Hindlimb muscle (tissue), 1 donor: Measurements from ENCODE around the gene TRIL. TPM values are rescaled to one million over a fixed set of nuclear protein-coding genes. Genes with fewer than 3 reads are reported as not detected.

Source experiments
- DNase-seq: peaks from one replicate; pipeline ENCODE4 v3.0.0-alpha.2; 2013
- polyA plus RNA-seq: library from polyadenylated mRNA; unstranded; fragments of 120-200 nt; gene quantifications from one replicate; pipeline ENCODE4 v1.2.1, GENCODE V29; 2013; ENCODE audit not compliant: insufficient read length

TRIL gene
- polyA plus RNA-seq, 1 donor: 21.7 TPM

DNA sequence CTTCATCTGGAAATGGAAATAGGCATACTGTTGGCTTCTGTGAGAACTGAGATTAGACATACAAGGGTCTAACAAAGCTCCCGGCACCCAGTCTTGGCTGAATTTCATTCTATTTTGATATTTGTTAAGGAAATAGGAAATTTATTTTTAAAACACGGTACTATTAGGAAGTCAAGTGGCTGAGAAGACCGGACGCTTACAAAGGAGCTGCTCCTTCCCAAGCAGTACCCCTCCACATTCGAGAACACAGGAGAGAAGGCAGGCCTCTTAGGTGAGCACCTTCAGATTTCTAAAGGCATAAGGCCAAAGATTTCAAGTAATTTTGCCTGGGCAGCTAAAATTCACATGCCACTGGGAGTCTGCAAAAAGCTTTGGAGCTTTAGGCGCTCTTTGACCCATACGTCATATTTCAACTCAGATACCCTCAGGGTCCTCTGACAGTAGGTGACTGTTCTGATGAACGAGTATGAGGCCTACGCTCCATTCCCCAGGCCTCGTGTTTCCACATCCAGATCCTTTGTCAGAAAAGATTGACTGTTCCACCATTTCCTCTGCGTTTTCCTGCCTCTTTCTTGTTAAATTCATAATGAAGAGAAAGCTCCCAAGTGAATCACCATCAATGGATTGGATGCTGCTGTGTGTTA, 17.3 kb downstream of the TRIL start:
- no peak for DNase-seq

DNA sequence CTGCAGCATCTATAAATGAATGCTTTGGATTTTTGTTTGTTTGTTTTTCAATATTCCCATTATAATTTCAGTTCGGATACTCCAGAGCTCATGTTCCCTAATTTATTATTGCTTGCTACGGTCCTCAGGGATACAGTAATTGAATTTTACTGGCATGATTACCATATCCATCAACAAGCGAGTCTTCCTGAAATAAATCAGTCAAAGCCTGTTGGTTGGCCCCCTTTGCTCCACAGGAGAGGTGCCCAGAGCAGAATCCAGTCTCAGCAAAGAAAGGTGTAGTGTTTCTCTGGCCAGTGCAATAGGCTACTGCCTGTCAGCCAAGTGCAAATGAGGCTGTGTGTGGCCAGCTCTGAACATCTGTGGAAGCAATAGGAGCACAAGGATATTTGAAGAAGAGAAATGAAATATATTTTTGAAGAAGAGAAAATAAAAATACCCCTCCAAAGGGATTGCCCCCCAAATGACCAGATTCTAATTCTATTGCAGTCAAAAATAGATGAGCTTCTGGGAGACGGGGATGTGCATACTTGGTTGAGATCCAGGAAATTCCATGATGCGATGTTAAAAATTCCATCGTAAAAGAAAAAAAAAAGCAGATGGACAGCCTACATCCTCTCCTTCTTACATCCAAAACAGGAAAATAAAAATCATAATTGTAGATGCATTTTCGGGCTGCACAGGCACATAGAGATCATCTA, 18.1 kb downstream of the TRIL start:
- DNase-seq: no peak

DNA sequence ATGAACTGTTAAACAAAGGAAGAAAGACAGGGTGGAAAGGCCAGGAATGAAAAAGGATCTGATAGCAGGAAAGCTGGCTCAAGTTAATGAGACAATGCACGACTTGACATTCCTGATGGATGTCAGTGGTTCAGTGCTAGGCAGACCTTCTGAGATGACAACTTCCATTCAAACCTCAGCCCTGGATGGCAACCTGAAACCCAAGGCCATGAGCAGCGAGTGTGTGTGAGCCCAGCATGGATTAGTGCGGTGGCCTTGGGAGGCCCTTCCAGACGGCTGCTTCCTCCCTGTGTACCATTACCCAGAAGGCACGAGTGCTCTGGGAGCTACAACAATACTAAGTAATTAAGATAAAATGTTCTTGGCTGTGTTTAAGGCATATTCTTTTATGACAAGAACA, 18.8 kb downstream of the TRIL start:
- no peak for DNase-seq

DNA sequence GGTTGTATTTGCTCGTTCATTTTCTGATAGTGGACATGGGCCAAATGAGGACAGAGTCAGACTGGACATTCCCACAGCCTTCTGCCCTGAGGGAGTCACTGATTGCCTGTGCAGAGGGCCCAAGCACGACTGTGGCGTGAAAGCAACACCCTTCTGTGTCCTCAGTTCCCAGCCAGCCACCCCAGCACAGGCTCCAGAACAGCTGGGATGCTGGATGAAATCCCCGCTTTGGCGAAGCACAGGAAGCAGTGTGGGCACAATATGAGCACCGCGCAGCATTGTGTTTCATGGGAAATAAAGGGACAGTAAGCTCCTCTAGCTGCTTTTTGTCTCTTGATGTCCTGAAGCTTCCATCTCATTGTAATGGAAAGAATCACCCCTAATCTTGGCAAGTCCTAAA, 20.5 kb downstream of the TRIL start:
- DNase-seq: peak; percentile 26

DNA sequence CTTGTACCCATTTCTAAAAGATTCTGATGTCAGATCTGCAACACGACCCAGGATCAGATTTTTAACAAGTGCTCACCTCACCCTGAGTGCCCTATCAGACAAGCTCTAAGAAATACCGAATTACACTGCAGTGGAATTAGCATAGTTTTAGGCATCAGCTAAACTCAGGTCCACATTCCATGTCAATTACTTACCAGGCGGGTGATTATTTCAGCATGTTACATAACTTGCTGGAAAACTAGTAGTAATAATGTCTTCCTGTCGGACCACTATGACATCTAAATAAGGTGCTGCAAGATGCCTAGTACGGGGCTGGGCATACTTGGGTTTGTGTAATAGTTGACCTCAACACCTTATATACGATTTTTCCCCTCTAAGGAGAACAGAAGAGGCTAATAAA, 21.0 kb downstream of the TRIL start:
- no peak for DNase-seq

DNA sequence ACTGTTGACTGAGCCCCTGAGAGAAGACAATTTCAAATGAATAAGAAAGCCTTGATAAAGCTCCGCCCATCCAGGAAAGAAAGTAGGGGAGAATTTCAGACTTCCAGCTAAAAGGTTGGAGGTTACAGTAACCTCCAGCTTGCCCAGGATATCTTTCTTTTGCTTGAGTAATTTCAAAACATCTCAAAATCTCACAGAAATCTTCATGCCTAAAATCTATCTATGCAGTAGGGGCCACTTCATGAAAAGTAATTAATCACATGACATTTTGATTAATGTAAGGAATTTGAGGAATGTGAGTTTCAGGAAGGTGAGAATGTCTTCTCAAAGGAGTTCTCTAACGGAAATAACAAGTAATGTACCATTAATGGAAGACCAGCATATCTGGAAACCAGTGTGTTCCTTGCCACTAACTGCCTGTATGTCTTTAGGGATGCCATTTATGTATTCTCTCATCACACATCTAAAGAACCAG, 24.2 kb downstream of the TRIL start:
- DNase-seq: no peak

DNA sequence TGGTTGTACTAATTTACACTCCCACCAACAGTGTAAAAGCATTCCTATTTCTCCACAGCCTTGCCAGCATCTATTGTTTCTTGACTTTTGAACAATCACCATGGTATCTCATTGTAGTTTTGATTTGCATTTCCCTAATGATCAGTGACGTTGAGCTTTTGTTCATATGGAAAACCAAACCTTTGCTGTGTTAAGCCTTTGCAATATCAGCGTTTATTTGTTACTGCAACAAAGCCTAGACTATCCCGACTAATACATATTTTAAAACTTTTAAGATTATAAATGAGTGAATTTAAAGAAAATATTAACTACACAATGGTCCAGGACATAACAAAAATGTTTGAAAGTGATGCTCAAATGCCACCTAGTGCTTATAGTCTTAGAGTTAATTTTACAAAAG, 26.6 kb downstream of the TRIL start:
- no peak for DNase-seq

DNA sequence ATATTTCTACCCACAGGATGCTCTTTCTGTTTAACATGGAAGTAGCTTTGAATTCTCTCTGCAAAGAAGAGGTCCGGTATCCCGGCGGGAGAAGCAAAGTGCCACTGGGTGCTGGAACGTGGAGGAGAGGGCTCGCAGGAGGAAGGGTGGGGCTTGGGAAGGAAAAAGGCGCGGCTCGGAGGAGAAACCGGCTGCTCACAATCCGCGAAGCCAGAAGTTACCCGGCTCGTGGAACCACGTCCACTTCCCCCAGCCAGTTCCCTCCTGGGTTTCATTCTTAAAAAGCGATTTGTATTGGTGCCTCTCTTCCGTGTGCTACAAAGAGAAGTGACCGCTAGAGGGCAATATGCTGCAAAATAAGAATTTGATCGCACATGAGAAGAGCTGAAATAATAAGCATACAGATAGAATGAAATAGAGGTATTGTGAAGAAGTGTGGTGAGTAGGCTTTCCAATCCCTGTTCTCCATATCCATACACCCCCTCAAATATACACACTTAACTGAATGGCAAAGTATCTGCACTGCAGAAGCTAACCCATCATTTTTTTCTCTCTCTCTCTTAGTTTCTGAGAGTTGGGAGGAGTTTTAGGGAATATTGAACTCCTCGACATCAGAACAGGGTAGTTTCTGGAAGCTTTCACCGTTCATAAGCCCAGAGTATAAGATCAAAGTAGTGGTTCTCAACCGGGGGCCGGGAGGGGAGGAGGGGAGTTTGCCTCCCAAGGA, 31.1 kb downstream of the TRIL start:
- peak; percentile 86 for DNase-seq

DNA sequence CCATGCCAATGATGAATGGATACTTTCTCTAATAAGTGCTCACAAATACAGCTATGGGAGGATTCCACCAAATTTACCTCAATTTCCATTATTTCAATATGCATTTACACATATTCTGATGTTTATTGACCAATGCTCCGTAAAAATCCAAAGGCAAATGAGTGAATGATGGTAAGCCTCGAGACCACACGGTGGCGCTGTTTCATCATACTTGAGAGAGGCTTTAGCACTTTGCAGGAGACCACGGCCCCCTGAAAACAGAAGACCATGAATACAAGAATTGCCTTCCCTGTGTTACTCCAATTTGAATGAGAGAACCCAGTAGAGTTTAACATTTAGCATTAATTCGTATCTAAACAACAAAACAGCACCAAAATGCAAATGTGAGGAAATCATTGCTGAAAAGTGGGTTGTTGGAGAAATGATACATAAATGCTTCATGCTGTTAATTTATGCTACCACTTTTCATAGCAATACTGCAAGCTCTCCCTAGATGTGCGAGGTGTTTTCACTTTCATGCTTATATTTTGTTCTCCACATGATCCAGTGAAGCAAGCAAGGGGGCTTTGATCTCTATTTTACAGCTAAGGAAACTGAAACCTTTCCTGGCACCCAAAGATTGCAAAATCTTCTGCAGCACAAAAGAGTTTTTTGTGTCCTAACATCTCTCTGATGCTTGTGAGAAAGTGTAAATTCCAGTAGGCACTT, 35.4 kb downstream of the TRIL start:
- DNase-seq: peak; percentile 85

DNA sequence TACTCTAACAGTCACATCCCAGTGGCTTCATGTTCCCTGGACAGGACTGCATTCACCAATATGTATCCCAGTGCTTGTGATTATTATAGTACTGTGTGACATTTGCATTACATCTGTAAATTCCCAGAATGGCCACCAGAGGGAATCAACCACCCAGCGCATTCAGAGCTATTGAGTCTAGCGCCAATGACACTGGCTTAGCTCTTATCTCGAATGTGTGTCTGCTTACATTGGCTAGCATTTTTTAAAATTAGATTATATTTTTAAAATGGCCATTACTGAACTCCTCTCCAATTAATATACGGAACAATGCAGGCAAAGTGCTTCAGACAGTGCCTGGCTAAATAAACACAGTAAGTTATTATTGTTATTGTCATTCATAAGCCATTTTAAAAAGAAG, 36.3 kb downstream of the TRIL start:
- DNase-seq: peak; percentile 56

DNA sequence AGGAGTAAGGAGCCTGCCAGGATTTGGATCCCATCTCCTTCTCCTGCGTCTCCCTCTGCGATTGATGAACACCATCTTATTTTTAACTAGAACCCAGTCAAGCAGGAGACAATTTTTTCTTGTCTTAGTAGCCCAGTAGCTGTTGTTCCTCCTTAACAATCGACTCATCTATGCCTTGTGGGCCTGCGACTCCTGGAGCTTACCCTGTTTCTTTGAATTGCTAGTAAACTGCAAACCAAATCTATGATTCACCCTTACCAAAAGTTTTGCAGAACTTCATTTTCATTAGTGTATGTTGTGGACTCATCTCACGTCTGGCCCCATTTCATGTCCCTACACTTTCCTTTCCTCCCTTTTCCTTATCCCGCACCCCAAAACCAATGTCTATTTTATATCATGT, 37.7 kb downstream of the TRIL start:
- DNase-seq: no peak

DNA sequence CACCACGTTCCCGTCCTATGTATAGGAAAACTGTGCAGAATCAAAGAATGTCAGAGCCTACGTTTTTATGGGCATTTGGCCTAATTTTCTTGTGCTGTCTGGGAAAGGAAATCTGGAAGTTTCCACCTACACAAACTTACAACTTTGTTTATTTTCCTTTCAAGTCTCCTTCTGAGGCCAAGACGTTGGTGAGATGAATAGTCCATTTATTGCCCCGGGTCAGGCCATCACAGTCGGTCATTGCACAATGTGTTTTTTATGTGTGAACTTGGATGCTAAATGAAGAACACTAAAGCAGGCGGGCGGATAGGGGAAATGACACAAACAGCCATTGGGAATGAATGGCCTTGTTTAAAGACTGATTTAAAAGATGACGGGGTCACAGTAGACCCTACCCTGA, 38.6 kb downstream of the TRIL start:
- DNase-seq: no peak

DNA sequence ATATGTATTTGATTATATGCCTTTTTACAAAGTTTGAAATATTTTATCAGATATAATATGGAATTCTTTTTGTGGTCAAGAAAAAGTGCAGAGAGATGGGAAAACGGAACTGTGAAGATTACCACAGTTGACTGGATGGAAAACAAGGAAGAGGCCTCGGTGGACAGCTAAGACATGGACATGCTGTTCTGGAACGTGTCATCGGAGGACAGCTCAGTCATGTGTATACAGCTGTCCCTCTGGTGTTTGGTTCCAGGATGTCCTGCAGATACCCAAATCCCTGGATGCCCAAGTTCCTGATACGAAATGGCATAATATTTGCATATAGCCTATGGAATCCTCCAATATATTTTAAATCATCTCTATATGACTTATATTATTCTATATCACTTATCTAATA, 49.4 kb downstream of the TRIL start:
- no peak for DNase-seq

DNA sequence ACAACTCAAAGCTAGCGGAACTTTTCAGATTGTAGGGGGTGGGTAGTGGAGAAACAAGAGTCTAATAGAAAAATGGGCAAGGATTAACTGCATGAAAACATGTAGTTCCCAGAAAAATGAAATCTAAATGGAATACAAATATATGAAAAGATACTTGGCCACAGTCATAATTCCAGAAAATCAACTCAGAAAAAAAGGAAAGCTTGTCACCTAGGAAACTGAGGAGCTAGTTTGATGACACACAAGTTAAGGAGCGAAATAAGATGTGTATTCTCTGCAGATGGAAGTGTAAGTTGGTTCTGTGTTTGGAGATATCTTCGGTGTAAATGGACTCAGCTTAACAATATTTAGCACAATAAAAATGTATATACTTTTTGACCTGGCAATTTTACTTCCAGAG, 52.7 kb downstream of the TRIL start:
- no peak for DNase-seq

DNA sequence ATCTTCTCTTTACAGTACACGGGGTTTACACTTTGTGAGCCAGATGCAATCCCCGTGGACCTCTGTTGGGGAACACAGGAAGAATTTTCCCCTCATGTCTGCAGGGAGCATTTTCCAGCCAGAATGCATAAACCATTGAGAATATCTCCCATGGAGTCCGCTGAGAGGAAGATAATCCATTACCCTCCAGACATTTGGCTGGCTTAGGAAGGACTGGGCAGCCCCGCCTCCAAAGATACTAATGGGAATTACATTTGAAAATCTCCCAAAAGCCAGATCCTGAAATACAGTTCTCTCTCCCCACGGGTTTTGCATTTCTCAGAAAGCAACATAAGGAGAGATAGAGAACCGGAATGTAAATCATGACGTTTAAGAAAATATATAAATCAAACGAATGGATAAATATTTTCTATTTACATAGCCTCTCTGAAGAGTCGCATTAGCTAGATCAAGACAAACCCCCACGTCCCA, 53.5 kb downstream of the TRIL start:
- no peak for DNase-seq

DNA sequence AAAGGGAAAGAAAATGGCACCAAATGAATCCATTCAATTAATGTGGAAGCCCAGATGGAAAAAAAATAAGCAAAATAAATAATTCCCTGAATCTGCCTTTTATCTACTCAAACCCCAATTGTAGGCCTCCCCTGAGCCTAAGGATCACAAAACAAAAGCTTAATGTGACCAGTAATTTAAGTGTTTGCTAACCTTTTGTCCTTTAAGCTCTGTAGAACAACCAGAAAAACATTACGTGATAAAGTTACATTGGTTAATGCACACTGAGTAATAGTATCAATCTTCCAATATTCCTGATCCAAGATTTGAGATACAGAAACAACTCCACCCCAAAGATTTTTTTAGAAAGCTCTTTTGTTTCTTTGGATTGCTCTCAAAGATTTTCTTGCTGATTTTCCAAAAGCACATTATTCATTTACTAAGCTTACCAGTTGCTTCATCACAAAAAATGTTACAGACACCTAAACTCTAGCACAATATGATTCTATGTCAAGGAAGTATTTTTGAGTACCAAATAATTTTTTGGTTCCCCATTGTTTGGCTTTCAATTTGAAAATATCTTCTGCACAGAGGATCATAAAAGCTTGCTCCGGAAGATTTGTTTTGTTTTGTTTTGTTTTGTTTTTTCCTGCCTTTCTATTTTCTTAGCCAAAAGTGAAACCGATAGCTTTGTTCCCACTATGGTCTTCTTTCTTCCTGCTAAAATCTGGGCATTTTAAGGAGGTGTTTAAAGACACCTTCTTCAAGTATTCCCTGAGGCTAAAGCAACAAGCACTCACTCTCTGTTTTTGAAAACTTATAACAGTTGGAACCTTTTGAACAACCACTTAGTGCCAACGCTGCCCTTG, 54.2 kb downstream of the TRIL start:
- DNase-seq: no peak

Other genes starting within 250 kb of the TRIL start
- gene CPVL, start 188.2 kb upstream of the TRIL start, polyA plus RNA-seq: 21.4 TPM
- 10.5 TPM for gene CHN2, start 236.4 kb upstream of the TRIL start, polyA plus RNA-seq